GM12878 (cell line): ENCODE results near the gene ALMS1. TPM values are rescaled to one million over a fixed set of nuclear protein-coding genes. Genes with fewer than 3 reads are reported as not detected.

Experiments used
- ATAC-seq: fragments of 200-7000 bp; cut with Tn5 transposase; 3 replicates; pipeline ENCODE4 v1.9.1; 2020; ENCODE audit warnings: mild to moderate bottlenecking, moderate library complexity
- BruUV-seq: library from RNA; stranded (reverse); fragments of 400-500 nt; replicated peaks from 2 replicates; lab custom pipeline; 2021; lab: Mats Ljungman, UMichigan
- CTCF ChIA-PET: fragments of 300-600 bp; sonication (Branson Sonifier 250); formaldehyde crosslinking; extraction: SDS; loops from one replicate; lab custom pipeline; 2021; ENCODE audit warnings: inconsistent platforms; lab: Yijun Ruan, JAX
- POLR2A ChIA-PET: fragments of 350-600 bp; formaldehyde crosslinking; extraction: SDS; loops from one replicate; lab custom pipeline; 2021; ENCODE audit warnings: inconsistent platforms; lab: Charles Lee
- RAD21 ChIA-PET: fragments of 300-600 bp; sonication (Branson Sonifier 250); formaldehyde crosslinking; loops from one replicate; lab custom pipeline; 2023; ENCODE audit warnings: antibody characterized with exemption; ENCODE audit not compliant: unreplicated experiment; lab: Charles Lee
- SMC1A ChIA-PET: fragments of 300-600 bp; sonication (Branson Sonifier 250); formaldehyde crosslinking; loops from one replicate; lab custom pipeline; 2023; ENCODE audit not compliant: unreplicated experiment, uncharacterized antibody; lab: Charles Lee
- DNase-seq: peaks from one replicate; pipeline ENCODE4 v3.0.0-alpha.2; 2011; ENCODE audit warnings: low read depth, low spot score
- FAIRE-seq: peaks from 3 replicates; lab custom pipeline; 2011; peaks lifted over from hg19 to GRCh38; lab: Jason Lieb, UNC
- H2AFZ ChIP-seq: 2 replicates; pipeline ENCODE4 v1.6.0; 2011; ENCODE audit warnings: low read depth, low read length, control low read depth; ENCODE audit not compliant: control insufficient read depth
- H3K27ac ChIP-seq: 2 replicates; pipeline ENCODE4 v1.5.1; 2011; ENCODE audit warnings: control low read depth; ENCODE audit not compliant: control insufficient read depth, insufficient read depth
- H3K27me3 ChIP-seq, 2 experiments: replicated peaks in 1 of 2; 2 replicates each; pipeline versions ENCODE4 v1.6.0 to v1.6.1; 2011; ENCODE audit warnings: low read length in 1 of 2; ENCODE audit not compliant: control insufficient read depth in 2 of 2, insufficient read depth in 2 of 2
- H3K36me3 ChIP-seq, 2 experiments: 2 replicates each; pipeline ENCODE4 v1.5.1; 2011; ENCODE audit warnings: low read length in 1 of 2; ENCODE audit not compliant: control insufficient read depth in 2 of 2, insufficient read depth in 2 of 2
- H3K4me1 ChIP-seq: 2 replicates; pipeline ENCODE4 v1.6.1; 2011; ENCODE audit warnings: mild to moderate bottlenecking, low read length, moderate library complexity, mixed read lengths; ENCODE audit not compliant: control insufficient read depth, insufficient read depth
- H3K4me2 ChIP-seq: 2 replicates; pipeline ENCODE4 v1.6.0; 2011; ENCODE audit warnings: control low read depth; ENCODE audit not compliant: control insufficient read depth, insufficient read depth
- H3K4me3 ChIP-seq: fragments of 200-600 bp; sonication (generic); 2 replicates; pipeline ENCODE4 v1.5.1; 2016
- H3K79me2 ChIP-seq: 2 replicates; pipeline ENCODE4 v1.6.0; 2011; ENCODE audit warnings: low read length; ENCODE audit not compliant: control insufficient read depth, insufficient read depth
- H3K9ac ChIP-seq: 2 replicates; pipeline ENCODE4 v1.8.0; 2011; ENCODE audit warnings: low read length, control low read depth, mixed read lengths; ENCODE audit not compliant: control insufficient read depth, insufficient read depth
- H3K9me3 ChIP-seq: replicated peaks from 3 replicates; pipeline ENCODE4 v1.5.1; 2011; ENCODE audit warnings: mild to moderate bottlenecking, low read length; ENCODE audit not compliant: control insufficient read depth, insufficient read depth
- H4K20me1 ChIP-seq: 2 replicates; pipeline ENCODE4 v1.6.0; 2011; ENCODE audit not compliant: control insufficient read depth, insufficient read depth
- CBX3 ChIP-seq: fragments of 200-600 bp; sonication (generic); IDR thresholded peaks from 2 replicates; pipeline ENCODE4 v1.6.1; 2016; ENCODE audit warnings: low read depth, borderline replicate concordance
- CREB1 ChIP-seq: IDR thresholded peaks from 2 replicates; pipeline ENCODE4 v1.6.1; 2012; ENCODE audit warnings: low read depth, mild to moderate bottlenecking, inconsistent platforms
- GATAD2B ChIP-seq: fragments of 450-650 bp; conservative IDR thresholded peaks from 2 replicates; pipeline ENCODE4 v1.6.1; 2017; ENCODE audit warnings: low read depth, mild to moderate bottlenecking, moderate library complexity
- HDAC2 ChIP-seq: fragments of 200-600 bp; sonication (generic); IDR thresholded peaks from 2 replicates; pipeline ENCODE4 v1.6.1; 2017
- NR2C2 ChIP-seq: IDR thresholded peaks from 2 replicates; pipeline ENCODE4 v1.6.1; 2011; ENCODE audit warnings: borderline replicate concordance, low read depth; ENCODE audit not compliant: control insufficient read depth, insufficient read length
- REST ChIP-seq: IDR thresholded peaks from 2 replicates; pipeline ENCODE4 v1.6.1; 2012; ENCODE audit warnings: mild to moderate bottlenecking, low read depth, low read length
- TARDBP ChIP-seq: IDR thresholded peaks from 2 replicates; pipeline ENCODE4 v1.6.1; 2016; ENCODE audit warnings: borderline replicate concordance
- YY1 ChIP-seq: IDR thresholded peaks from 2 replicates; pipeline ENCODE4 v1.6.1; 2011; ENCODE audit warnings: low read depth, mild to moderate bottlenecking, low read length
- ZBTB11 ChIP-seq: fragments of 450-650 bp; formaldehyde crosslinking; IDR thresholded peaks from 2 replicates; pipeline ENCODE4 v1.5.0; 2022; ENCODE audit warnings: mild to moderate bottlenecking, missing genetic modification characterization
- ZBTB4 ChIP-seq: fragments of 450-650 bp; formaldehyde crosslinking; IDR thresholded peaks from 2 replicates; pipeline ENCODE4 v1.4.0; 2022; ENCODE audit warnings: mild to moderate bottlenecking, moderate library complexity
- ZNF622 ChIP-seq: fragments of 450-650 bp; IDR thresholded peaks from 2 replicates; pipeline ENCODE4 v1.6.1; 2017; ENCODE audit warnings: mild to moderate bottlenecking, inconsistent platforms
- WGBS: methylation state at CpG from one replicate; pipeline ENCODE4 v1.1.6; 2016; ENCODE audit warnings: low lambda C conversion rate; ENCODE audit not compliant: insufficient replicate concordance, insufficient coverage; ENCODE audit errors: missing lambda C conversion rate; 5-methylcytosine and 5-hydroxymethylcytosine counted together
- in situ Hi-C: fragments of 300-500 bp; cut with MboI; formaldehyde crosslinking; loops from 9 replicates; pipeline ENCODE4 v1.14.3; 2018; ENCODE audit warnings: mixed read lengths
- intact Hi-C: fragments of 100-400 bp; cut with micrococcal nuclease; formaldehyde crosslinking; loops from one replicate; pipeline ENCODE4 v1.14.2; 2022; ENCODE audit not compliant: unreplicated experiment
- polyA plus RNA-seq, 11 experiments: library from polyadenylated mRNA; depleted of rRNA in 4 of 11; unstranded in 6 of 11; stranded (reverse) in 5 of 11; fragments of >200 nt; fragmentation: Nextera tagmentation in 4 of 11; fragmentation: Illumina TruSeq in 1 of 11; extraction: Ambion mirVana in 4 of 11; extraction: Trizol in 1 of 11; gene quantifications; 1 replicate in 1 of 11; 2 replicates in 10 of 11; pipeline versions ENCODE4 v1.2.1 to v1.2.3, GENCODE V29; 2011 to 2016; ENCODE audit warnings: inconsistent platforms in 2 of 11, missing spikeins in 2 of 11, low read depth in 1 of 11
- total RNA-seq, 4 experiments: library from RNA; depleted of rRNA in 3 of 4; stranded (reverse); fragments of >200 nt in 3 of 4; fragmentation: Illumina TruSeq in 1 of 4; extraction: Trizol in 1 of 4; gene quantifications; 2 replicates each; pipeline versions ENCODE4 v1.2.1 to v1.2.3, GENCODE V29; 2013 to 2021

Gene ALMS1
- total and polyA plus RNA-seq, 10 of the 15 experiments (the other 5 are each of a cell fraction or from before 2014, with no cell fraction given): 1.1 to 25.8 (median 10.6) TPM

GRCh38 chr2:73593680-73594079 is 208.0 kb downstream of the ALMS1 start (continued):
- no peak for TF ChIP-seq REST
- TF ChIP-seq TARDBP: no peak
- TF ChIP-seq, all 136 proteins: peak for 0

- Histone ChIP-seq H3K79me2 (no peaks in the 10 kb centered on the region), H3K27me3 (no peaks in the 10 kb centered on the region), H3K9me3 (no peaks in the 10 kb centered on the region), H4K20me1 (no peaks in the 10 kb centered on the region), H3K4me1 (no peaks in the 10 kb centered on the region), H3K27ac (no peak overlapping the region), H3K4me2 (no peak overlapping the region), H2AFZ (no peak overlapping the region), H3K36me3 (no peaks in the 10 kb centered on the region), H3K9ac (no peak overlapping the region), H3K4me3 (no peak overlapping the region)
- 98% methylated on average over 2 of the region's 2 CpGs for WGBS
- RAD21 ChIA-PET: no interaction called here
- SMC1A ChIA-PET: no interaction called here
- FAIRE-seq (no peak), ATAC-seq (no peak), DNase-seq (no peak)
- no TSS peak for BruUV-seq
- CTCF ChIA-PET: interaction anchor here (1.0 kb wide), 1 partner anchor 86 kb away, joined by 3 read pairs; no protein-coding TSS in a partner anchor
- in situ Hi-C loops (no loop called here), intact Hi-C loops (no loop called here)
- POLR2A ChIA-PET: no interaction called here
- no peak for TF ChIP-seq TARDBP
- no peak for TF ChIP-seq ZBTB11
- TF ChIP-seq HDAC2: no peak
- no peak for TF ChIP-seq CREB1
- no peak for TF ChIP-seq ZBTB4 (CRISPR knock-in tag)
- TF ChIP-seq NR2C2: no peak
- TF ChIP-seq CBX3: no peak
- no peak for TF ChIP-seq YY1
- TF ChIP-seq ZNF622: no peak
- TF ChIP-seq GATAD2B: no peak
Measured at GRCh38 chr2:73594251-73594650, 208.6 kb downstream of the ALMS1 start.
